HEK293 (cell line): Measurements from ENCODE around the gene RITA1.

Source experiments
- CTCF ChIA-PET: fragments of 350-600 bp; formaldehyde crosslinking; extraction: SDS; loops from one replicate; lab custom pipeline; 2021; ENCODE audit warnings: antibody characterized with exemption; lab: Yijun Ruan, JAX
- POLR2A ChIA-PET: fragments of 300-600 bp; formaldehyde crosslinking; extraction: SDS; loops from one replicate; lab custom pipeline; 2020; ENCODE audit warnings: antibody characterized with exemption, inconsistent platforms; lab: Yijun Ruan, JAX
- H3K27ac ChIP-seq: fragments of 200-500 bp; sonication (Bioruptor generic); 2 replicates; pipeline ENCODE4 v1.5.1; 2014; ENCODE audit warnings: low read depth, low read length, control low read depth, inconsistent platforms; ENCODE audit errors: extremely low read depth
- H3K36me3 ChIP-seq, 2 experiments: fragments of 200-500 bp in 1 of 2; sonication (Bioruptor generic) in 1 of 2; 1 replicate in 1 of 2; 2 replicates in 1 of 2; pipeline ENCODE4 v1.5.1; 2014 to 2017; ENCODE audit warnings: inconsistent platforms in 2 of 2, low read length in 2 of 2; ENCODE audit not compliant: control insufficient read depth in 2 of 2, insufficient read depth in 1 of 2
- H3K4me1 ChIP-seq: fragments of 200-500 bp; sonication (Bioruptor generic); 2 replicates; pipeline ENCODE4 v1.5.1; 2014; ENCODE audit warnings: mild to moderate bottlenecking, low read length, inconsistent platforms; ENCODE audit not compliant: control insufficient read depth, insufficient read depth
- H3K4me3 ChIP-seq: 2 replicates; pipeline ENCODE4 v1.5.1; 2011; ENCODE audit warnings: low read depth, mild to moderate bottlenecking, control low read depth, low read length, moderate library complexity
- H3K9me3 ChIP-seq: fragments of 200-500 bp; sonication (Bioruptor generic); 2 replicates; pipeline ENCODE4 v1.5.1; 2014; ENCODE audit warnings: low read depth, low read length, inconsistent platforms; ENCODE audit not compliant: control insufficient read depth, insufficient read depth
- GLIS1 ChIP-seq: fragments of 450-650 bp; formaldehyde crosslinking; IDR thresholded peaks from 2 replicates; pipeline ENCODE4 v1.5.1; 2016; ENCODE audit warnings: missing biosample characterization, missing genetic modification characterization
- GLIS2 ChIP-seq: fragments of 450-650 bp; formaldehyde crosslinking; IDR thresholded peaks from 2 replicates; pipeline ENCODE4 v1.5.1; 2016; ENCODE audit warnings: missing biosample characterization, missing genetic modification characterization
- INSM2 ChIP-seq: fragments of 450-650 bp; formaldehyde crosslinking; IDR thresholded peaks from 2 replicates; pipeline ENCODE4 v1.5.1; 2016; ENCODE audit warnings: missing biosample characterization, missing genetic modification characterization
- ZNF112 ChIP-seq: fragments of 450-650 bp; formaldehyde crosslinking; IDR thresholded peaks from 2 replicates; pipeline ENCODE4 v1.5.0; 2017; ENCODE audit warnings: missing biosample characterization, missing genetic modification characterization
- ZNF155 ChIP-seq: fragments of 450-650 bp; formaldehyde crosslinking; IDR thresholded peaks from 2 replicates; pipeline ENCODE4 v1.5.1; 2016; ENCODE audit warnings: missing biosample characterization, missing genetic modification characterization
- ZNF302 ChIP-seq: fragments of 450-650 bp; formaldehyde crosslinking; IDR thresholded peaks from 2 replicates; pipeline ENCODE4 v1.5.1; 2016; ENCODE audit warnings: missing biosample characterization, missing genetic modification characterization, low read depth
- ZNF350 ChIP-seq: fragments of 450-650 bp; formaldehyde crosslinking; IDR thresholded peaks from 2 replicates; pipeline ENCODE4 v1.5.0; 2017; ENCODE audit warnings: missing biosample characterization, mild to moderate bottlenecking, missing genetic modification characterization
- ZNF518A ChIP-seq: fragments of 450-650 bp; formaldehyde crosslinking; conservative IDR thresholded peaks from 2 replicates; pipeline ENCODE4 v1.5.1; 2016; ENCODE audit warnings: low read depth, missing biosample characterization, missing genetic modification characterization
- ZNF626 ChIP-seq: fragments of 450-650 bp; sonication (Bioruptor Pico); formaldehyde crosslinking; IDR thresholded peaks from 2 replicates; pipeline ENCODE4 v1.5.1; 2018; ENCODE audit warnings: missing biosample characterization, missing genetic modification characterization, inconsistent platforms
- ZNF645 ChIP-seq: fragments of 450-650 bp; formaldehyde crosslinking; IDR thresholded peaks from 2 replicates; pipeline ENCODE4; 2016; ENCODE audit warnings: missing biosample characterization, missing genetic modification characterization
- ZNF654 ChIP-seq: fragments of 450-650 bp; formaldehyde crosslinking; IDR thresholded peaks from 2 replicates; pipeline ENCODE4 v1.5.1; 2016; ENCODE audit warnings: low read depth, missing biosample characterization, missing genetic modification characterization
- ZNF664 ChIP-seq: fragments of 450-650 bp; formaldehyde crosslinking; IDR thresholded peaks from 2 replicates; pipeline ENCODE4 v1.5.1; 2016; ENCODE audit warnings: missing biosample characterization, missing genetic modification characterization
- ZNF843 ChIP-seq: fragments of 450-650 bp; formaldehyde crosslinking; IDR thresholded peaks from 2 replicates; pipeline ENCODE4 v1.5.1; 2016; ENCODE audit warnings: missing biosample characterization, missing genetic modification characterization
- ZSCAN18 ChIP-seq: fragments of 450-650 bp; formaldehyde crosslinking; IDR thresholded peaks from 2 replicates; pipeline ENCODE4 v1.5.1; 2016; ENCODE audit warnings: missing biosample characterization, missing genetic modification characterization
- ZSCAN30 ChIP-seq: fragments of 450-650 bp; IDR thresholded peaks from 2 replicates; pipeline ENCODE4 v1.5.1; 2018; ENCODE audit warnings: missing biosample characterization, mild to moderate bottlenecking, missing genetic modification characterization, moderate library complexity

The RITA1 gene

GRCh38 chr12:113200021-113200797 lies 14.7 kb downstream of the RITA1 start:
- CTCF ChIA-PET: interaction anchor here (1.5 kb wide), 1 partner anchor 225 kb away, joined by 4 read pairs; no protein-coding TSS in a partner anchor

GRCh38 chr12:113201187-113202177 lies 16.0 kb downstream of the RITA1 start:
- no peak overlapping the region for H3K27ac ChIP-seq
- H3K4me1 ChIP-seq: no peaks in the 10 kb centered on the region
- no peaks in the 10 kb centered on the region for H3K36me3 ChIP-seq
- ChIA-PET POLR2A (no interaction called here), CTCF (interaction anchor here (1.5 kb wide), 1 partner anchor 224 kb away, joined by 4 read pairs; no protein-coding TSS in a partner anchor)
- no peaks in the 10 kb centered on the region for H3K9me3 ChIP-seq
- H3K4me3 ChIP-seq: no peak overlapping the region
- TF ChIP-seq ZNF302 (tag by site-specific recombination) (no peak), ZNF626 (tag by site-specific recombination) (no peak), ZNF843 (tag by site-specific recombination) (no peak), ZNF654 (tag by site-specific recombination) (no peak), ZNF112 (tag by site-specific recombination) (no peak), ZNF350 (tag by site-specific recombination) (no peak), GLIS1 (tag by site-specific recombination) (peak; percentile 25; the same call in 1 of the 2 replicates), INSM2 (tag by site-specific recombination) (no peak), ZNF645 (tag by site-specific recombination) (no peak)

More at GRCh38 chr12:113200021-113200797, 14.7 kb downstream of the RITA1 start:
- H3K4me1 ChIP-seq: no peaks in the 10 kb centered on the region
- POLR2A ChIA-PET: no interaction called here
- H3K9me3 ChIP-seq: no peaks in the 10 kb centered on the region
- H3K27ac ChIP-seq: no peak overlapping the region
- no peaks in the 10 kb centered on the region for H3K36me3 ChIP-seq
- TF ChIP-seq ZSCAN18 (no peak), ZSCAN30 (tag by site-specific recombination) (no peak), ZNF518A (tag by site-specific recombination) (no peak), ZNF664 (0 out of 2 replicates have a peak, but pooled peaks have one; percentile 61), GLIS1 (tag by site-specific recombination) (peak; percentile 68), ZNF155 (tag by site-specific recombination) (no peak), GLIS2 (tag by site-specific recombination) (no peak)
- H3K4me3 ChIP-seq: no peak overlapping the region
